CD4-positive, alpha-beta T cell (primary cell): ENCODE measurements around the gene MMP24OS. TPM values are rescaled to one million over a fixed set of nuclear protein-coding genes. Genes with fewer than 3 reads are reported as not detected.

Experiments
- ATAC-seq: fragments of 200-7000 bp; cut with Tn5 transposase; one replicate; pipeline ENCODE4 v1.10.0; 2022; ENCODE audit warnings: mild to moderate bottlenecking; ENCODE audit not compliant: poor library complexity
- CTCF ChIA-PET: fragments of 350-600 bp; sonication (Branson Sonifier 250); formaldehyde crosslinking; loops from one replicate; lab custom pipeline; 2021; ENCODE audit warnings: antibody characterized with exemption, inconsistent platforms; lab: Charles Lee
- POLR2A ChIA-PET: fragments of 350-600 bp; sonication (Branson Sonifier 250); formaldehyde crosslinking; loops from one replicate; lab custom pipeline; 2021; ENCODE audit warnings: antibody characterized with exemption, inconsistent platforms; lab: Charles Lee
- DNase-seq, 14 experiments: peaks; one replicate each; pipeline ENCODE4 v3.0.0-alpha.2; 2013 to 2020; ENCODE audit warnings: mixed read lengths in 2 of 14
- H3K27ac ChIP-seq, 2 donors: one replicate each; pipeline versions ENCODE4 v1.5.1 to v1.7.0; 2013; ENCODE audit warnings: low read length in 2 of 2, low read depth in 1 of 2, mild to moderate bottlenecking in 1 of 2
- H3K27me3 ChIP-seq, 2 experiments: 1 replicate in 1 of 2; 2 replicates in 1 of 2; pipeline versions ENCODE4 v1.6.1 to v1.7.0; 2013; ENCODE audit warnings: low read length in 2 of 2, control low read depth in 1 of 2, mild to moderate bottlenecking in 1 of 2, moderate library complexity in 1 of 2; ENCODE audit not compliant: insufficient read depth in 2 of 2, control insufficient read depth in 1 of 2
- H3K36me3 ChIP-seq: one replicate; pipeline ENCODE4 v1.6.1; 2013; ENCODE audit warnings: low read length, control low read depth; ENCODE audit not compliant: insufficient read depth
- H3K4me1 ChIP-seq: one replicate; pipeline ENCODE4 v1.6.1; 2013; ENCODE audit warnings: low read length, control low read depth; ENCODE audit not compliant: insufficient read depth
- H3K4me3 ChIP-seq: one replicate; pipeline ENCODE4 v1.5.1; 2013; ENCODE audit warnings: mild to moderate bottlenecking, low read length, moderate library complexity
- H3K9me3 ChIP-seq, 2 experiments: 1 replicate in 1 of 2; 2 replicates in 1 of 2; pipeline versions ENCODE4 v1.6.1 to v1.7.0; 2013; ENCODE audit warnings: low read length in 2 of 2, mild to moderate bottlenecking in 2 of 2, control low read depth in 1 of 2, moderate library complexity in 1 of 2; ENCODE audit not compliant: control insufficient read depth in 1 of 2, insufficient read depth in 1 of 2
- H3K27ac Mint-ChIP-seq: one replicate; pipeline ENCODE4 v1.8.0; 2020; ENCODE audit warnings: mixed read lengths
- H3K27me3 Mint-ChIP-seq: one replicate; pipeline ENCODE4 v1.8.0; 2021; ENCODE audit warnings: mixed read lengths
- H3K36me3 Mint-ChIP-seq: one replicate; pipeline ENCODE4 v1.8.0; 2021; ENCODE audit warnings: low read depth, mixed read lengths
- H3K4me1 Mint-ChIP-seq: one replicate; pipeline ENCODE4 v1.8.0; 2021; ENCODE audit warnings: low read depth, mixed read lengths
- H3K4me3 Mint-ChIP-seq: one replicate; pipeline ENCODE4 v1.8.0; 2020; ENCODE audit warnings: mild to moderate bottlenecking, mixed read lengths
- H3K9me3 Mint-ChIP-seq: one replicate; pipeline ENCODE4 v1.8.0; 2020; ENCODE audit warnings: mixed read lengths
- CTCF ChIP-seq: fragments of 200-600 bp; IDR thresholded peaks from one replicate; pipeline ENCODE4 v1.8.0; 2022; ENCODE audit warnings: antibody characterized with exemption, mild to moderate bottlenecking
- intact Hi-C, 2 experiments: fragments of 100-400 bp; cut with DNase I in 1 of 2; cut with micrococcal nuclease in 1 of 2; formaldehyde crosslinking; loops; one replicate each; pipeline versions ENCODE4 v1.15.1 to v1.9.0; 2023 to 2025; cut with DNase I, micrococcal nuclease
- total RNA-seq, 174 experiments: library from RNA in 2 of 174; stranded (reverse) in 2 of 174; gene quantifications; one replicate each; pipeline ENCODE4 v1.2.3 and lab custom pipeline; 2021 to 2026

MMP24OS gene
- total RNA-seq, 2 experiments from 2014 or later: 71.8 to 74.8 TPM

GRCh38 chr20:35290887-35291417 lies 13.0 kb upstream of the MMP24OS start:
- H3K27ac Mint-ChIP-seq: no peak overlapping the region
- no peak for ATAC-seq

GRCh38 chr20:35290186-35290886 lies 12.4 kb upstream of the MMP24OS start:
- Histone ChIP-seq H3K4me1 (no peaks in the 10 kb centered on the region), H3K27me3 (no peaks in the 10 kb centered on the region), H3K36me3 (no peaks in the 10 kb centered on the region), H3K4me3 (no peak overlapping the region), H3K9me3 (no peaks in the 10 kb centered on the region), H3K27ac (no peak overlapping the region)
- Mint-ChIP-seq H3K4me3 (no peak overlapping the region), H3K4me1 (no peaks in the 10 kb centered on the region), H3K9me3 (no peaks in the 10 kb centered on the region), H3K36me3 (no peaks in the 10 kb centered on the region), H3K27ac (no peak overlapping the region), H3K27me3 (no peaks in the 10 kb centered on the region)
- intact Hi-C loops: no loop called here
- POLR2A ChIA-PET: no interaction called here
- CTCF ChIA-PET: interaction anchor here (0.8 to 1.6 kb wide), 4 partner anchors 13 to 26 kb away, joined by 3 to 5 read pairs (median 3); no protein-coding TSS in a partner anchor
- no peak for TF ChIP-seq CTCF
- ATAC-seq: no peak
- no peak for DNase-seq

More at GRCh38 chr20:35290887-35291417, 13.0 kb upstream of the MMP24OS start:
- Histone ChIP-seq H3K27me3 (no peaks in the 10 kb centered on the region), H3K27ac (no peak overlapping the region), H3K4me1 (no peaks in the 10 kb centered on the region), H3K4me3 (no peak overlapping the region), H3K36me3 (no peaks in the 10 kb centered on the region), H3K9me3 (no peaks in the 10 kb centered on the region)
- Mint-ChIP-seq H3K4me1 (no peaks in the 10 kb centered on the region), H3K36me3 (no peaks in the 10 kb centered on the region), H3K27me3 (no peaks in the 10 kb centered on the region), H3K9me3 (no peaks in the 10 kb centered on the region), H3K4me3 (no peak overlapping the region)
- TF ChIP-seq CTCF: no peak
- CTCF ChIA-PET: interaction anchor here (1.0 kb wide), 1 partner anchor 13 kb away, joined by 3 read pairs; no protein-coding TSS in a partner anchor
- no peak for DNase-seq
- POLR2A ChIA-PET: no interaction called here
- intact Hi-C loops: no loop called here

DNA sequence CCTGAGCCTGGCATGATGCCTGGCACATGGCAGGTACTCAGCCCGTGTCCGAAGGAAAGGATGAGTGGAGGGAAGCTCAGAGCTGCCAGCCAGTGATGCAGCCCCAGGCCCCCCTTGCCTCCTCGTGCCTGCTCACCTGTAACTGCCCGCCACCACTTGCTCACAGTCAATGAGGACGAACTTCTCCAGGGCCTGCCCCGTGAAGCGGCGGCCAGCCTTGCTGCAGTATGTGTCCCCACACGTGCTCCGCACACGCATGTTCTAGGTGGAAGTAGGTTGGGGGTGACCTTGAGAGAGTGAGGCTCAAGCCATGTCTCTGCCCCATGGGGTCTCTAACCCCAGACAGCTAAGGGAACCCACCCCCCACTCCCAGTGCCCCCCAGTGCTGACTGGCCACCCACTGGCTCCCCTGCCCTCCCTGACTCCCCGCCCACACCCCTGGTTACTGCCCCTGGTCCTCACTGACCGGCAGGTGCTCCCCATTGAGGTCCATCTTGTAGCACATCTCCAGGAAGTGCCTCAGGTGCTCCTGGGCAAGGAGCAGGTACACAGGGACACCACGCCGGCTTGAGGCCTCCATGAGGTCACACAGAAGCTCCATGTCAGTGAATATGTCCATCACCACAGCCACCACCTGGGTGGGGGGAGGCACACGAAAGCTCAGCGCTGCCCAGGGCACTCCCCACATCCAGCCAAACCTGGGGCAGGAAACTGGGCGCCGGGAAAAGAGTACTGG lies 10.6 kb upstream of the MMP24OS start:
- Histone ChIP-seq H3K4me3 (no peak overlapping the region), H3K4me1 (peaks cover 14% of the 10 kb centered on the region), H3K27ac (no peak overlapping the region), H3K27me3 (no peaks in the 10 kb centered on the region), H3K9me3 (no peaks in the 10 kb centered on the region), H3K36me3 (no peaks in the 10 kb centered on the region)
- Mint-ChIP-seq H3K27me3 (no peaks in the 10 kb centered on the region), H3K4me1 (peaks cover 13% of the 10 kb centered on the region), H3K36me3 (peaks cover 13% of the 10 kb centered on the region), H3K4me3 (no peak overlapping the region), H3K9me3 (no peaks in the 10 kb centered on the region), H3K27ac (no peak overlapping the region)
- no peak for ATAC-seq
- no peak for TF ChIP-seq CTCF
- intact Hi-C loops: no loop called here
- ChIA-PET CTCF (interaction anchor here (1.6 kb wide), 1 partner anchor 15 kb away, joined by 3 read pairs; no protein-coding TSS in a partner anchor), POLR2A (interaction anchor here (0.8 kb wide), 1 partner anchor 10 kb away, joined by 3 read pairs; the partner anchor contains the start of gene MMP24OS)
- DNase-seq: peak in 1 of 14 experiments; percentile 14
